Loucy (cell line): ENCODE results near the gene OPRL1.

ENCODE experiments used
- H2AFZ ChIP-seq: fragments of 200-600 bp; sonication (generic); 2 replicates; pipeline ENCODE4 v1.6.0; 2016; ENCODE audit warnings: antibody characterized with exemption, mild to moderate bottlenecking, low read length, moderate library complexity
- H3F3A ChIP-seq: fragments of 200-600 bp; 2 replicates; pipeline ENCODE4 v1.6.0; 2016; ENCODE audit warnings: antibody characterized with exemption, low read depth, mild to moderate bottlenecking
- H3K27me3 ChIP-seq: fragments of 200-600 bp; sonication (generic); 2 replicates; pipeline ENCODE4 v1.6.1; 2014; ENCODE audit warnings: low read length, mild to moderate bottlenecking; ENCODE audit not compliant: insufficient read depth, poor library complexity, severe bottlenecking
- H3K36me3 ChIP-seq: fragments of 200-600 bp; sonication (generic); 2 replicates; pipeline ENCODE4 v1.6.1; 2016; ENCODE audit warnings: low read length; ENCODE audit not compliant: insufficient read depth
- H3K4me1 ChIP-seq: fragments of 200-600 bp; sonication (generic); 2 replicates; pipeline ENCODE4 v1.5.1; 2014; ENCODE audit warnings: low read length, mild to moderate bottlenecking; ENCODE audit not compliant: insufficient read depth, poor library complexity, severe bottlenecking
- H3K4me2 ChIP-seq: fragments of 200-600 bp; sonication (generic); 2 replicates; pipeline ENCODE4 v1.6.0; 2014; ENCODE audit warnings: antibody characterized with exemption, low read length, low read depth, mild to moderate bottlenecking; ENCODE audit not compliant: poor library complexity, severe bottlenecking
- H3K4me3 ChIP-seq: fragments of 200-600 bp; sonication (generic); 2 replicates; pipeline ENCODE4 v1.5.1; 2014; ENCODE audit warnings: low read length, mild to moderate bottlenecking, mixed read lengths; ENCODE audit not compliant: poor library complexity, severe bottlenecking
- H3K79me2 ChIP-seq: fragments of 200-600 bp; sonication (generic); 2 replicates; pipeline ENCODE4 v1.6.1; 2014; ENCODE audit warnings: low read length; ENCODE audit not compliant: insufficient read depth
- H3K9ac ChIP-seq: fragments of 200-600 bp; sonication (generic); 2 replicates; pipeline ENCODE4 v1.6.0; 2014; ENCODE audit warnings: mild to moderate bottlenecking, low read depth, low read length, moderate library complexity; ENCODE audit not compliant: poor library complexity, severe bottlenecking
- H3K9me2 ChIP-seq: fragments of 200-600 bp; sonication (generic); replicated peaks from 2 replicates; pipeline ENCODE4 v1.6.1; 2016; ENCODE audit warnings: low read depth, low read length, mixed read lengths
- H3K9me3 ChIP-seq: fragments of 200-600 bp; sonication (generic); 2 replicates; pipeline ENCODE4 v1.6.1; 2014; ENCODE audit warnings: mild to moderate bottlenecking, antibody characterized with exemption, low read length, low read depth; ENCODE audit not compliant: insufficient read depth
- H4K20me1 ChIP-seq: fragments of 200-600 bp; sonication (generic); 2 replicates; pipeline ENCODE4 v1.6.0; 2014; ENCODE audit warnings: antibody characterized with exemption, low read length, mild to moderate bottlenecking; ENCODE audit not compliant: insufficient read depth, poor library complexity, severe bottlenecking
- EZH2phosphoT487 ChIP-seq: fragments of 200-600 bp; IDR thresholded peaks from 2 replicates; pipeline ENCODE4 v1.6.1; 2018; ENCODE audit warnings: antibody characterized with exemption, mild to moderate bottlenecking, moderate library complexity, borderline replicate concordance
- TF ChIP-seq, protein P1 (sequence below): fragments of 200-600 bp; sonication (generic); conservative IDR thresholded peaks from 2 replicates; pipeline ENCODE4 v1.5.1; 2014; ENCODE audit warnings: mild to moderate bottlenecking, antibody characterized with exemption, low read length

Gene OPRL1

GRCh38 chr20:64039293-64040160, 40.4 kb upstream of the OPRL1 start:
- peak overlapping the region; percentile 77 for H3K9ac ChIP-seq
- no peaks in the 10 kb centered on the region for H4K20me1 ChIP-seq
- peak overlapping the region; percentile 83 for H3K4me2 ChIP-seq
- no peak for TF ChIP-seq EZH2phosphoT487
- TF ChIP-seq, protein P1, sequence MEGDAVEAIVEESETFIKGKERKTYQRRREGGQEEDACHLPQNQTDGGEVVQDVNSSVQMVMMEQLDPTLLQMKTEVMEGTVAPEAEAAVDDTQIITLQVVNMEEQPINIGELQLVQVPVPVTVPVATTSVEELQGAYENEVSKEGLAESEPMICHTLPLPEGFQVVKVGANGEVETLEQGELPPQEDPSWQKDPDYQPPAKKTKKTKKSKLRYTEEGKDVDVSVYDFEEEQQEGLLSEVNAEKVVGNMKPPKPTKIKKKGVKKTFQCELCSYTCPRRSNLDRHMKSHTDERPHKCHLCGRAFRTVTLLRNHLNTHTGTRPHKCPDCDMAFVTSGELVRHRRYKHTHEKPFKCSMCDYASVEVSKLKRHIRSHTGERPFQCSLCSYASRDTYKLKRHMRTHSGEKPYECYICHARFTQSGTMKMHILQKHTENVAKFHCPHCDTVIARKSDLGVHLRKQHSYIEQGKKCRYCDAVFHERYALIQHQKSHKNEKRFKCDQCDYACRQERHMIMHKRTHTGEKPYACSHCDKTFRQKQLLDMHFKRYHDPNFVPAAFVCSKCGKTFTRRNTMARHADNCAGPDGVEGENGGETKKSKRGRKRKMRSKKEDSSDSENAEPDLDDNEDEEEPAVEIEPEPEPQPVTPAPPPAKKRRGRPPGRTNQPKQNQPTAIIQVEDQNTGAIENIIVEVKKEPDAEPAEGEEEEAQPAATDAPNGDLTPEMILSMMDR = no peak
- no peaks in the 10 kb centered on the region for H3K9me3 ChIP-seq
- peaks cover 8% of the 10 kb centered on the region; the same call in 1 of the 2 replicates for H3K36me3 ChIP-seq
- no peaks in the 10 kb centered on the region for H3K27me3 ChIP-seq
- no peaks in the 10 kb centered on the region for H3K79me2 ChIP-seq
- H3F3A ChIP-seq = peaks cover 4% of the 10 kb centered on the region; the same call in 1 of the 2 replicates
- H3K4me1 ChIP-seq = peaks cover 59% of the 10 kb centered on the region
- peak overlapping the region; percentile 97 for H2AFZ ChIP-seq
- no peaks in the 10 kb centered on the region for H3K9me2 ChIP-seq
- peak overlapping the region; percentile 79 for H3K4me3 ChIP-seq

- Histone ChIP-seq H3K4me1 (peaks cover 59% of the 10 kb centered on the region), H3K4me2 (peak overlapping the region; percentile 83), H3K4me3 (no peak overlapping the region)
Observed at GRCh38 chr20:64040231-64041039, 39.4 kb upstream of the OPRL1 start.

GRCh38 chr20:64041040-64041780, 38.7 kb upstream of the OPRL1 start:
- Histone ChIP-seq H3K4me2 (no peak overlapping the region), H2AFZ (no peak overlapping the region), H3K9ac (no peak overlapping the region), H3K4me1 (peaks cover 55% of the 10 kb centered on the region), H4K20me1 (no peaks in the 10 kb centered on the region), H3F3A (no peaks in the 10 kb centered on the region), H3K4me3 (no peak overlapping the region), H3K9me3 (no peaks in the 10 kb centered on the region), H3K79me2 (no peaks in the 10 kb centered on the region), H3K36me3 (no peaks in the 10 kb centered on the region), H3K9me2 (no peaks in the 10 kb centered on the region), H3K27me3 (no peaks in the 10 kb centered on the region)
- TF ChIP-seq, protein P1 = no peak
- TF ChIP-seq EZH2phosphoT487 = no peak

More at GRCh38 chr20:64040231-64041039, 39.4 kb upstream of the OPRL1 start:
- Histone ChIP-seq H3K79me2 (no peaks in the 10 kb centered on the region), H3K9ac (peak overlapping the region; percentile 77), H3K9me3 (no peaks in the 10 kb centered on the region), H2AFZ (no peak overlapping the region), H3K36me3 (no peaks in the 10 kb centered on the region), H4K20me1 (no peaks in the 10 kb centered on the region), H3K9me2 (no peaks in the 10 kb centered on the region), H3K27me3 (no peaks in the 10 kb centered on the region), H3F3A (no peaks in the 10 kb centered on the region; the same call in 1 of the 2 replicates)
- TF ChIP-seq, protein P1 = no peak
- no peak for TF ChIP-seq EZH2phosphoT487
